Heart left ventricle (tissue), 16 donors: ENCODE results near the gene PRKAA1. TPM values are rescaled to one million over a fixed set of nuclear protein-coding genes. Genes with fewer than 3 reads are reported as not detected.

ENCODE experiments used
- ATAC-seq, 4 donors: fragments of 200-7000 bp; cut with Tn5 transposase; one replicate each; pipeline ENCODE4 v1.9.1; 2020 to 2022; ENCODE audit warnings: moderate library complexity in 4 of 4, mild to moderate bottlenecking in 3 of 4, moderate number of reproducible peaks in 1 of 4
- DNase-seq, 5 donors: peaks; one replicate each; pipeline ENCODE4 v3.0.0-alpha.2; 2020
- H3K27ac ChIP-seq, 12 donors: fragments of 200-600 bp; sonication (generic) in 4 of 12; one replicate each; pipeline versions ENCODE4 v1.5.0 to v1.8.0; 2016 to 2022; ENCODE audit warnings: mild to moderate bottlenecking in 2 of 12
- H3K27me3 ChIP-seq, 9 donors: fragments of 200-600 bp; sonication (generic) in 2 of 9; one replicate each; pipeline versions ENCODE4 v1.5.1 to v1.8.0; 2016 to 2022; ENCODE audit warnings: mild to moderate bottlenecking in 3 of 9
- H3K36me3 ChIP-seq, 9 donors: fragments of 200-600 bp; sonication (generic) in 2 of 9; one replicate each; pipeline versions ENCODE4 v1.5.0 to v1.8.0; 2018 to 2022; ENCODE audit warnings: mild to moderate bottlenecking in 2 of 9
- H3K4me1 ChIP-seq, 12 donors: fragments of 200-600 bp; sonication (generic) in 4 of 12; one replicate each; pipeline versions ENCODE4 v1.5.0 to v1.8.0; 2016 to 2022; ENCODE audit warnings: mild to moderate bottlenecking in 3 of 12
- H3K4me3 ChIP-seq, 12 donors: fragments of 200-600 bp; sonication (generic) in 4 of 12; one replicate each; pipeline versions ENCODE4 v1.5.0 to v1.8.0; 2017 to 2022; ENCODE audit warnings: mild to moderate bottlenecking in 9 of 12, moderate library complexity in 4 of 12
- H3K9me3 ChIP-seq, 12 donors: fragments of 200-600 bp; sonication (generic) in 4 of 12; one replicate each; pipeline versions ENCODE4 v1.5.0 to v1.8.0; 2016 to 2022; ENCODE audit warnings: mild to moderate bottlenecking in 1 of 12
- POLR2A ChIP-seq, 2 donors: fragments of 450-650 bp; IDR thresholded peaks; one replicate each; pipeline ENCODE4 v1.6.1; 2017; ENCODE audit warnings: antibody characterized with exemption in 2 of 2, mild to moderate bottlenecking in 2 of 2, moderate library complexity in 2 of 2
- WGBS, 4 donors: extraction: QIAGEN DNeasy Blood & Tissue Kit in 2 of 4; methylation state at CpG; one replicate each; pipeline versions ENCODE4 v1.1.5 to v1.1.7; 2013 to 2018; 5-methylcytosine and 5-hydroxymethylcytosine counted together
- intact Hi-C, 10 donors: fragments of 100-400 bp; cut with DNase I; formaldehyde crosslinking; loops; one replicate each; pipeline versions ENCODE4 v1.11.1 to v1.14.2; 2022
- polyA plus RNA-seq, 2 donors: library from polyadenylated mRNA; stranded (reverse); fragments of 200-250 nt; gene quantifications; one replicate each; pipeline ENCODE4 v1.2.3, GENCODE V29; 2013
- total RNA-seq, 9 donors: library from RNA; depleted of rRNA in 2 of 9; stranded (reverse); fragments of >200 nt in 2 of 9; fragmentation: NEBNext Ultra II Directional in 3 of 9; extraction: Animal tissue kit (Norgen Biotek cat#: 25700) in 3 of 9; gene quantifications; one replicate each; pipeline versions ENCODE4 v1.1.0 to v1.2.4, GENCODE V29; 2016 to 2023
- TF ChIP-seq, protein P1 (sequence below), 12 donors: fragments of 200-600 bp; sonication (generic) in 4 of 12; IDR thresholded peaks; one replicate each; pipeline versions ENCODE4 v1.5.0 to v1.8.0; 2018 to 2022; ENCODE audit warnings: antibody characterized with exemption in 12 of 12, mild to moderate bottlenecking in 5 of 12
- donor health status: ischemic (EF 13 %, LVEDD 7.1; RV severe dilation, severe dysfunction).
- donor health status: healthy with polysubstance abuse.
- donor health status: DM: no; HTN: yes; CAD: no.
- donor health status: DM: no; HTN: no; CAD: no.
- donor health status: ischemic (EF 25% LVEDD 6.9; RV normal size, moderate dysfunction).
- donor health status: ischemic (EF 25% LVEDD 5.7; RV mildly dilated, moderate dysfunction).
- donor health status: healthy.
- donor health status: DM: yes; HTN: yes; CAD: no.
- donor health status: ischemic (EF 35%, LVEDD 5.7; RV mildly dilated, moderate dysfunction).
- donor health status: nonischemic (EF 11% LVEDD 7.7; RV severe dilation, severe dysfunction).
- donor health status: DM: yes; HTN: yes; CAD: no.
- donor health status: PGD.
- donor health status: ischemic (EF 29% LVEDD 5.4; RV normal size, mild dysfunction).
- donor health status: nonischemic (EF 23%, LVEDD 6.1; RV moderate dilation, normal function).

PRKAA1 gene
- total and polyA plus RNA-seq, 11 donors: 13.5 to 53.3 (median 42.6) TPM

DNA sequence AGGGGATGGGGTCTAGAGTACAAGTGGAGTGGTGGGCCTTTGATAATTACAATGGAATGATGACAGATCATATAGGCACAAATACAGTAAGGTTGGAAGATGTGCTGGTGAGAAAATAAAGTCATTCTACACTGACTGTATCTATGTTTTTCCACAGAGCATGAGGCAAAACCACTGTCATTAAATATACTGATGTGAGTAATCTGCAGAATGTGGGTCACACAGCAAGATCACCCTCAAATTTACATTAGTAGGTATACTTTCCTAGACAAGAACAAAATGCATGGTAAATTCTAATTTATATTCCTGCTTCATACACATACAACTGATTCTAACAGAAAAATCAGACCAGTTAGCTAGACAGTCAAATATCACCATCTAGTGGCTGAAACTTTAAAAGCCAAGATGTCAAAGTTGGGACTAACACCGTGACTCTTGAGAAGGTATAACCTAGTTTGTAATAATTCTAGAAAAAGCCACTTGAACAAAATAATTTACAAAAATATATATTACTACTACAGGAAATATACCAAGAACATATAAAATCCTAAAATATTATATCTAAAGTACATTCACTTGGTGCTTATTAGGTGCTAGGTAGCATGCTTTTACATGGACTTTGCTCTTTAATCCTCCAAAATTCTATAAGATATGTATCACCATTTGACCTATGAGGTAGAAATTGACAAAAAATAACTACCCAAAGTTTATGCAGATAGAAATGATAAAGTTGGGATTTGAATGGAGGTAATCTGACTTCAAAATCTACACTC, 61.9 kb downstream of the PRKAA1 start:
- peaks cover 0 to 24% (median 12%) of the 10 kb centered on the region in 9 donors for H3K36me3 ChIP-seq
- ATAC-seq (peak in 3 of 4 donors; percentile 14 to 73 (median 62)), DNase-seq (no peak)
- intact Hi-C loops: loop anchor here in 9 of 10 donors (2.0 to 10.0 kb wide), 12 partner anchors 49 to 1161 kb away; no protein-coding TSS in a partner anchor
- TF ChIP-seq, protein P1, sequence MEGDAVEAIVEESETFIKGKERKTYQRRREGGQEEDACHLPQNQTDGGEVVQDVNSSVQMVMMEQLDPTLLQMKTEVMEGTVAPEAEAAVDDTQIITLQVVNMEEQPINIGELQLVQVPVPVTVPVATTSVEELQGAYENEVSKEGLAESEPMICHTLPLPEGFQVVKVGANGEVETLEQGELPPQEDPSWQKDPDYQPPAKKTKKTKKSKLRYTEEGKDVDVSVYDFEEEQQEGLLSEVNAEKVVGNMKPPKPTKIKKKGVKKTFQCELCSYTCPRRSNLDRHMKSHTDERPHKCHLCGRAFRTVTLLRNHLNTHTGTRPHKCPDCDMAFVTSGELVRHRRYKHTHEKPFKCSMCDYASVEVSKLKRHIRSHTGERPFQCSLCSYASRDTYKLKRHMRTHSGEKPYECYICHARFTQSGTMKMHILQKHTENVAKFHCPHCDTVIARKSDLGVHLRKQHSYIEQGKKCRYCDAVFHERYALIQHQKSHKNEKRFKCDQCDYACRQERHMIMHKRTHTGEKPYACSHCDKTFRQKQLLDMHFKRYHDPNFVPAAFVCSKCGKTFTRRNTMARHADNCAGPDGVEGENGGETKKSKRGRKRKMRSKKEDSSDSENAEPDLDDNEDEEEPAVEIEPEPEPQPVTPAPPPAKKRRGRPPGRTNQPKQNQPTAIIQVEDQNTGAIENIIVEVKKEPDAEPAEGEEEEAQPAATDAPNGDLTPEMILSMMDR (IDR thresholded peaks at IDR 0.05): peak; percentile 56 to 88 (median 78)
- no peak for TF ChIP-seq POLR2A (IDR thresholded peaks at IDR 0.05)
- WGBS, 4 donors: 5 to 16% (median 5%) methylated on average over 1 of the region's 1 CpG
- H3K4me1 ChIP-seq: peaks cover 0 to 34% (median 26%) of the 10 kb centered on the region in 12 donors
- H3K27ac ChIP-seq: no peak overlapping the region
- no peaks in the 10 kb centered on the region for H3K27me3 ChIP-seq
- H3K9me3 ChIP-seq: peaks cover 0 to 18% (median 0%) of the 10 kb centered on the region in 12 donors
- no peak overlapping the region for H3K4me3 ChIP-seq

DNA sequence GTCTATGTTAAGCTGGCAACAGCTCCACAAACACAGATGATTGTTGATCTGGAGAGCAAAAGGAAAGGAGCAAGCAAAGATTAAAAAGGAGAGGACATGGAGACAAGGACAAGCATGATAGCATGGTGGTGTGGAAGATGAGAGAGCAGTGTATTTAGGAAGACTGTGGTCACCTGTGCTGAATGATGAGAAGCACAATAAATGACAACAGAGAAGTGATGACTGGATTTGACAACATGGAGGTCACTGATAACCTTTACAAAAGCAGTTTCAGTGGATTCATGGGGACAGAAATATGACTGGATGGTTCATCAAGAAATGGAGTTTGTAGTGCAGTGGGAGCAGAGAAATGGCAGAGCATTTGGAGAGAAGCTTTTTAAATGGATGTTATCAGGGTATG, 62.6 kb downstream of the PRKAA1 start:
- peaks cover 0 to 34% (median 26%) of the 10 kb centered on the region in 12 donors for H3K4me1 ChIP-seq
- ATAC-seq (no peak), DNase-seq (no peak)
- peaks cover 0 to 17% (median 6%) of the 10 kb centered on the region in 9 donors for H3K36me3 ChIP-seq
- H3K27ac ChIP-seq: peak overlapping the region in 1 of 12 donors; percentile 1
- no peak overlapping the region for H3K4me3 ChIP-seq
- H3K9me3 ChIP-seq: peaks cover 0 to 11% (median 0%) of the 10 kb centered on the region in 12 donors
- no peaks in the 10 kb centered on the region for H3K27me3 ChIP-seq
- TF ChIP-seq POLR2A (IDR thresholded peaks at IDR 0.05): no peak
- TF ChIP-seq, protein P1 (IDR thresholded peaks at IDR 0.05): no peak
- intact Hi-C loops: loop anchor here in 9 of 10 donors (2.0 to 10.0 kb wide), 13 partner anchors 45 to 1161 kb away; no protein-coding TSS in a partner anchor

DNA sequence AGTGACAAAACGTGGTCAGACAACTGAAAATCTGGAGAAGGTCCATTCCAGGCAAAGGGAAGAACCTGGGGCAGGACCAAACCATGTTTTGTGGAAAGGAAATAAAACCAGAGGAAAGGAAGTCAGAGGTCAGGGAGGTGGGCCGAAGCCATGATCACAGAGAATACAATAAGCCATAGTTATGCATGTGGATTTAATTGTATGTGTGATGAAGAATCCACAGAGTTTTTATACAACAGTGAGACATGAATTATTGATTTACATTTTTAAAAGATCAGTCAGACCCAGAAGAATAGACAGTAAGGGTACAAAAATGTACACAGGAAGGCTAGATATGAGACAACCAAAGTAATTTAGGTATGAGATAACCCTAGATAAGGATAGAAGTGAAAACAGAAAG, 63.2 kb downstream of the PRKAA1 start:
- peak overlapping the region in 5 of 12 donors; percentile 1 to 54 (median 29) for H3K27ac ChIP-seq
- peaks cover 0 to 8% (median 0%) of the 10 kb centered on the region in 12 donors for H3K9me3 ChIP-seq
- peaks cover 0 to 34% (median 26%) of the 10 kb centered on the region in 12 donors for H3K4me1 ChIP-seq
- intact Hi-C loops: loop anchor here in 9 of 10 donors (2.0 to 10.0 kb wide), 12 partner anchors 43 to 1160 kb away; no protein-coding TSS in a partner anchor
- H3K36me3 ChIP-seq: peaks cover 0 to 14% (median 5%) of the 10 kb centered on the region in 9 donors
- no peak overlapping the region for H3K4me3 ChIP-seq
- DNase-seq (no peak), ATAC-seq (no peak)
- no peaks in the 10 kb centered on the region for H3K27me3 ChIP-seq
- WGBS, 4 donors: 58 to 65% (median 62%) methylated on average over 2 of the region's 2 CpGs
- no peak for TF ChIP-seq POLR2A (IDR thresholded peaks at IDR 0.05)
- TF ChIP-seq, protein P1 (IDR thresholded peaks at IDR 0.05): no peak

DNA sequence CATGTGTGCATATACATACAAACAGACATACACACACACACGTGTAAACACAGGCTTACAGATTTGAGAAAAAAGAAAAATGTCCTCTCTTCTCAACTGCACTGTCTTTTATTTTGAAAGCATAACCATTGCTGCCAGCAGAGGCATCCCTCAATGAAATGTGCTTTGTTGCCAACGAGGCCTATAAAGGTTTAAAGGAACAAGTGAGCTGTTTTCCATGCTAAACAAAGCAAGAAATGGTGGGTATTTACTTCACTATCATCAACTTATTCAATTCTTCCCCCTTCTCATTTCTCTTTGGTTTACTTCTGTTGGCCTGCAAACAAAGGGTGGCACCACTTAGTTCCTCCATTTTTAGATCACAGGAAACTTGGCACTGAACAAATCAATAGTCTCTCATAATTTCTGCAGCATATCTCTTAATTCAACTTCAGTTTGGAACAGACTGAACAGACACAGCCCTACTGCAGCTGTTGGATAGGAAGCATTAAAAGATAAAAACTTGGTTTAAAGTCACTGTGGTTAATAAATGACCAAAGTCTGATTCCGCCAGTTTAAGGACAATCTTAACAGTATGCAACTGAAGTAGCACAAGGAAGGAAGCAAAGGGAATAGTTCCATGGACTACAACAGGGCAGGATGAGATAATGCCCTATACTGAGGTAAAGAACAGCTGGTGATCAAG, 64.2 kb downstream of the PRKAA1 start:
- Histone ChIP-seq H3K27ac (peak overlapping the region in 9 of 12 donors; percentile 1 to 54 (median 21)), H3K4me1 (peaks cover 0 to 34% (median 26%) of the 10 kb centered on the region in 12 donors), H3K27me3 (no peaks in the 10 kb centered on the region), H3K4me3 (no peak overlapping the region), H3K36me3 (peaks cover 0 to 11% (median 0%) of the 10 kb centered on the region in 9 donors), H3K9me3 (no peaks in the 10 kb centered on the region)
- intact Hi-C loops: loop anchor here in 7 of 10 donors (2.0 to 10.0 kb wide), 7 partner anchors 42 to 1159 kb away; no protein-coding TSS in a partner anchor
- TF ChIP-seq, protein P1 (IDR thresholded peaks at IDR 0.05): peak in 1 of 12 donors; percentile 11
- TF ChIP-seq POLR2A (IDR thresholded peaks at IDR 0.05): no peak
- 37 to 45% (median 43%) methylated on average over 3 of the region's 3 CpGs for WGBS, 4 donors
- ATAC-seq: peak; percentile 38 to 69 (median 63)
- DNase-seq: no peak
